Smooth muscle cell of the brain vasculature (primary cell): Measurements from ENCODE around the gene S100A14.
"Not testable (repeated sequence)": the region's sequence is repeated elsewhere in the genome, so short reads cannot be mapped to it uniquely, and the experiment has no call there.

ENCODE experiments used
- DNase-seq: peaks from one replicate; pipeline ENCODE4 v3.0.0-alpha.2; 2012; ENCODE audit warnings: low read depth, low spot score

The S100A14 gene

DNA sequence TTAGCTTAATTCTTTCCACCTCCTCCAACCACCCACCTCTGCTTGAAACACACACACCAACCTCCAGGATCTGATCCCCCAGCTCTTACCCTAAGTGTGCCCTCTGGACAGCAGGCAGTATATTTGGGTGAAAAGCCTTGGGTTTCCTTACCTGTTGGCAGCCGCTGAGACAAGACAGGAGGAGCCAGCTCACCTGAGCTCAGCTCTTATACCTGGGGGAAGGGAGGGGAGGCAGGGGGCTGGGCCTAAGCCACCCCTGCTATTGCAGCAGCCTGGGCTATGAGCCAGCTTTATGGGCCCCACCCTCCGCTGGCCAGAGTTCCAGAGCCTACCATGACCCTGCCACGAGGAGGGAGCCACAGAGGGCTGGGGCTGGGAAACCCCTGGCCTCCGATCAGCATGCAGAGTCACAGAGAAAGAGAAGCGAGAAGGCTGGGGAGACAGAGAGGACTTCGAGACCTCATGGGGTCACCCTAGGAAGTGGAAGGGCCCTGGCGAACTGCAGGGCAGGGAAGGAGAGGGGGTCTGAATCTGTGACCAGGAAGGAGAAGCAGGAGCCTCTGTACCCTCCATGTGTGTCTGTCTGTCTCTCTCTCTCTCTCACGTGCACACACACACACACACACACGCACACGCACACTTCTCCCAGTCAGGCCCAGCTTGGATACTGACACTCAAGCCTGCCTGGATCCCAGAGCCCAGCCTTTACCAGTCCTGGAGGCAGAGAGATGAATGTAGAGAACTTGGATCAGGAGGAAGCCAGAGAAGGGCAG, at the start of gene S100A14:
Gene S100A14 (minus strand): TSS at position 182 of the 773 bp plus-strand sequence. CDS start 467 bp downstream, outside the sequence.
- DNase-seq: no peak

GRCh38 chr1:153663211-153663610, 47.1 kb upstream of the S100A14 start:
- no peak for DNase-seq

DNA sequence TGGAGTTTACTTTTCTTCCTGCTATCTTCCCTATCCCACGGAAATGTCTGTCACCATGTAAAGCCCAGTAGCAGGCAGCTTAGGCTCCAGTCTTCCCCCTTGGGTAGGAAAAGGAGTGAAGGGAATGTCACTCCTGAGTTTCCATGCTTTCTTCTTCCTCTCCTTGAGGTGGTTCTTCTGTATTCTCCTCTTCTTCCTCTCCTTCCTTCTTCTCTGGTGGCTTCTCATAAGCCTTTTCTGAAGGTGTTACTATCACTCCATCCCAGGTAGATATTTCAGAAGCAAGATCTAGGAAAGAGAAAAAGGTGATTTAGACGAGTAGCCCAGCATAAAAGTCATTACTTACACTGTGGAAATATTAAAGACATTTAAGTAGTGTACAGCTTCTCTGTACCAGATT, 46.1 kb upstream of the S100A14 start:
- no peak for DNase-seq

GRCh38 chr1:153661111-153661708, 45.1 kb upstream of the S100A14 start:
- no peak for DNase-seq

- DNase-seq: no peak
These were observed 43.5 kb upstream of the S100A14 start for GRCh38 chr1:153659656-153660055.

DNA sequence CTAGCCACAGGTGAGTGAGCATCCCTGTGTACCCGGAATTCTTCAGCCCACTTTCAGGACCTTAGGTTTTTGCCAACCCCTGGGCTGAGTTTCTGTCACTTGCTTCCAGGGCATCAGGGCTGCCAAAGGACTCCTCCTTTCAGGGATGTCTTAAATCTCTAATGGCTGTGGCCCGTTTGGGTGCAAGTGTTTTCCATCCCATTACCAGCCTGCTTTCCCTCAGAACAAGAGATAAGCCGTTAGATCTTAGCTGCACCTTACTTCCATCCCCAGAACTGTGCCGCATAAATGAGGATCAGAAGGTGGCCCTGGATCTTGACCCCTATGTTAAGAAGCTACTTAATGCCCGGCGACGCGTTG, 43.0 kb upstream of the S100A14 start:
- DNase-seq: no peak

DNA sequence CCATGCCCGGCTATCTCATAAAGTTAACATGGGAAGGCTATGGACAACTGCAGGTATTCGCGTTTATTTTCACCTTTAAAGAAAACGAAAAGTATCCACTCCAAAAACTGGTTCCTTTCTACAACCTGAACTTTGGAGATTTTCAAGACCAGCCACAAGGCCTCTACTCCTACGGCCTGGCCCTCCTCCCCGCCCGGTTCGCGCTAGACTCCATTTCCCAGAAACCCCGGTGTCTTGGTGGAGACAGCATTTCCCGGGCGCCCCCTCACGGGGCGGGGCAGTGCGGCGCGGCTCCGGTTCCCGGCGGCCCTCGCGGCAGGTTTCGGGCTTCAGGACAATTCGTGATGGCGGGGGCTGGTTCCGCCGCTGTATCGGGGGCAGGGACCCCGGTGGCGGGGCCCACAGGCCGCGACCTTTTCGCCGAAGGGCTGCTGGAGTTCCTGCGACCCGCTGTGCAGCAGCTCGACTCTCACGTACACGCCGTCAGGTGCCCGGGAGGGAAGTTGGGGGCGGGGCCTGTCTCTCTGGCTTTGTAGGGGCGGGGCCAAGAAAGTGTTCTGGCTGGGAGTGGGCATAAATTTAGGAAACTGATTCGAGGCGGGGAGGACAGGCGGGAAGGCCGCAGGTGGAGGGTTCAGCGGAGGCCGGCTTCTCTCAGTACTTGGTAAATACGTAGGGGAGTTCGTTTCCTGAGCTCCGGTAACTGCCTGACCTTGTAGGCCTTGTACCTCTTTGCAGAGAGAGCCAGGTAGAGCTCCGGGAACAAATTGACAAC, 42.5 kb upstream of the S100A14 start, which contains the start of gene SNAPIN:
Gene SNAPIN (plus strand): TSS at position 304 of the 775 bp plus-strand sequence. CDS start 41 bp downstream, at position 345.
- peak; percentile 67 for DNase-seq

- no peak for DNase-seq
These were observed 39.2 kb upstream of the S100A14 start for GRCh38 chr1:153655333-153655732.

DNA sequence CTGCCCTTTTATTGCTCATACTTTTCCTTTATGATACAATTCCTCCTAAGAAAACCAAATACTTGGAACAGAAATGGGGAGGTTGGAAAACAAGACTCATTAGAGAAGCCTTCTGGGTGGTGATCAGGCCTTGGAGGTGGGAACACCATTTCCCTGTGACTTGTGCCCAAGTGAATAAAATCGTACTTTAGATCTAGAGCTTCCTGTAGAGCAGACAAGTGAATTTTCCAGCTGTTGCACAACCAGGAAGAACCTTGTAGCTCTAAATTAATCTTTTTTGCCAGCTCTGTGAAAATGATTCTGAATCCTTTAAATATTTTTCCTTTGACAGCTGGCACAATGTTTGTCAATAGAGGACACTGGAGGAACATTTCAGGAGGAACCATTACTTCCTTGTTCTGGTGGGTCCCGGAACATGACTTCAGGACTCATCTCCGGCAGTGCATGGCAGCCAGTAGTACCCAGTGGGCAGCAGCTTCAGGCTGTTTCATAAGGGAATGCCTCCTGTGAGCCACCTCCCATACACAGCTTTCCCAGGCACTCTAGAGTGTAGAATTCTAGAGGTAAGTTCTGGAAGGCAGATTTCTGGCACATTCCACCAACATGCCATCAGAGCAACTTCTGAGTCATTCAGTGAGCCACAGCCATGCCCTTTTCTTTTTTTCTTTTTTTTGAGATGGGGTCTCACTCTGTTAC, 36.8 kb upstream of the S100A14 start:
- DNase-seq: no peak

DNA sequence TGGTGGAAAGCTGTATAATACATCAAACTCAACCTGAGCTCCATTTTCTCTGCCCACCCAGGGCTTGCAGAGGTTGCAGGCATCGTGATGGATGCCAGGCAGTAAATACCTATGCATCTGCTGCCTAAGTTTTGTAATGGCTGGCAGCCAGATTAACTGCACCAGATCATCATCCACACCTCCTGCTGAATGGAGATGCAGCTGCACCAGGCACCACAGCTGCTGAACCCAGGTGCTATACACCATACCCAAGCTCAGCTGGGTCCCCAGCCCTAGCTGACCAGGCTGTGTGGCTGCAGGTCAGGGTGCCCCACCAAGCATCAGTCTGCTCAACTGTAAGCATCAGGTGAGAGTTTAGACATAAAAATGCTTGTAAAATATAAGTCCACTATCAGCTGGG, 35.6 kb upstream of the S100A14 start:
- no peak for DNase-seq

GRCh38 chr1:153649863-153650235, 33.7 kb upstream of the S100A14 start:
- DNase-seq: no peak

GRCh38 chr1:153649137-153649862, 33.2 kb upstream of the S100A14 start:
- no peak for DNase-seq

- no peak for DNase-seq
These were observed 32.0 kb upstream of the S100A14 start for GRCh38 chr1:153648000-153648643.

DNA sequence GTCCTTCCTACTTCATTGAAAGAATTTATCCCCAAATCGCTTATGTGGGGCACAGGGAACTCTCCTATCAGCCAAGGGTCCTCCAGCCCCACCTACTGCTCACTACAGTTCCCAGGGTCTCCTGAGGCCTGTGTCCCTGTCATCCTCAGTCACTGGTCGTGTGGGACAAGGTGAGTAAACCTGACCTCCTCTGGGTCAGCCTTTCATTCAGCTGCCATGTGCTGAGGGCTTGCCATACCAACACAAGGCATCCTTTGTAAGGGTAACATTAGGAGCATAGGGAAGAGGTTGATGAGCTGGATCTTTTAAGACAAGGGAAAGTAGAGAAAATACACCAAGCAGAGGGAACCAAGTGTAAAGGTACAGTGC, 31.2 kb upstream of the S100A14 start:
- no peak for DNase-seq

DNA sequence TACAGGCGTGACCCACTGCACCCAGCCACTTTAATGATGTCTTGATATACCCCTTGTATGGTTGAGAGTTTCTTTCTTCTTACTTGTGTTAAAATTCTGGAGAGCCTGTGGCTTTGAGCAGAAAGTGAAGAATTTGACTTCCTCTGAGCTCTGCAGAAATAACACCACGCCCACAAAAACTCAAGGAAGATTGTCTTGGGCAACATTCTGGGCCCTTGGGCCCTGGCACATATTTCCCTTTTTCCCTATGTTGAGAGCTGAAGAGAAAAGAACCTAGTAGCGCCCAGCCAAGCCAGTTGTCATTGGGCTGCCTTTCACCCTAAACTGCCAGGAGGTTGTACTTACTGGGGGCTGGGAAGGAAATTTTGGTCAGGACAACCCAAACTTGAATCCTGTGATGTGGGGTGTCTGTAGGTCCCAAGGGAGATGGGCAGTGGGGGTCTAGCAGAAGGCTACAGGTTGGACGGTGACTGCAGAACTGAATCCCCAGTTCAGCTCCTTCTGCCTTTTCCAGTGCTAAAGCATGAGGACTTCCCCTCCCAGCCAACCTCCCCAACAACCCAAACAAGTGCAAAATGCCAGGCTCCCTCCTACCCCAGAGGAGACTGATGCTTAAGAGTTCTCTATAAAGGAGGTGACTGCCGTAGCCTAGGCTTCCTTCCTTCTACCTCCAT, 30.7 kb upstream of the S100A14 start:
- DNase-seq: no peak

- DNase-seq: no peak
These were observed 27.7 kb upstream of the S100A14 start for GRCh38 chr1:153643816-153644215.

DNA sequence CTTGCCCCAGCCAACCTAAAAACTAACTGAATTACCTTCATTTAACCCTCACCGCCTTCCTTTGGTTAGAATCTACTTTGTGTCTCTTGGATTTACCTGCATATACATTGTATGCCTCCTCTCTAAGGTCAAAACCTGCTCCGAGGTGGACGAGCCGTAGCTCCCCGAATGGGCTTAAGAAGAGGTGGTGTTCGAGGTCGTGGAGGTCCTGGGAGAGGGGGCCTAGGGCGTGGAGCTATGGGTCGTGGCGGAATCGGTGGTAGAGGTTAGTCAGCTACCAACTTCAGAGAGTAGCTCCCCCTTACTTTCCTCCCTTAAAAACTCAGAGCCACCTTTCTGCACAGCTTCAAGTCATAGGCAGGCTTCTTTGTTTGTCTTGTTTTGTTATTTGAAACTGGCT, 27.0 kb upstream of the S100A14 start:
- no peak for DNase-seq

DNA sequence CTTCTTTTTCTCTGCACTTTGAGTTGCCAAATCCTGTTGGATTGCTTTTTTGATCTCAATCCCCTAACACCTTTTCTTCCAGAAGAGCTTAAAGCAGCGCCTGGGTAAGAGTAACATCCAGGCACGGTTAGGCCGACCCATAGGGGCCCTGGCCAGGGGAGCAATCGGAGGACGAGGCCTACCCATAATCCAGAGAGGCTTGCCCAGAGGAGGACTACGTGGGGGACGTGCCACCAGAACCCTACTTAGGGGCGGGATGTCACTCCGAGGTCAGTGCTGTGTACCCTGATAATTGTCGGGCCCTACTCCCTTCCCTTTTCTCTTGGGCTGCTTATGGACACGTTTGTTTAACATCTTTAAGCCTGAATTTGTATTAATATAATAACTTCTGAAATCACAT, 26.0 kb upstream of the S100A14 start:
- no peak for DNase-seq

- DNase-seq: no peak
These were observed 24.7 kb upstream of the S100A14 start for GRCh38 chr1:153640861-153641260.

DNA sequence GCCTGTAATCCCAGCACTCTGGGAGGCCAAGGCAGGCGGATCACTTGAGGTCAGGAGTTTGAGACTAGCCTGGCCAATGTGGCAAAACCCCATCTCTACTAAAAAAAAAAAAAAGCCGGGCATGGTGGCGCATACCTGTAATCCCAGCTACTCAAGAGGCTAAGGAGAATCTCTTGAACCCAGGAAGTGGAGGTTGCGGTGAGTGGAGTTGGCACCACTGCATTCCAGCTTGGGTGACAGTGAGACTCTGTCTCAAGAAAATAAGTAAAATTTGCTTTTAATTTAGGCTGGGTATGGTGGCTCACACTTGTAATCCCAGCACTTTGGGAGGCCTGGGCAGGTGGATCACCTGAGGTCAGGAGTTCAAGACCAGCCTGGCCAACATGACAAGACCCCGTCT, 24.1 kb upstream of the S100A14 start:
- DNase-seq: not testable (repeated sequence)
